HG02981 (cell line): ENCODE results near the gene CTIF.

Source experiments
- ATAC-seq: cut with Tn5 transposase; IDR thresholded peaks from one replicate; pipeline ENCODE4 v1.9.1; 2021; ENCODE audit warnings: mild to moderate bottlenecking, moderate library complexity; ENCODE audit not compliant: unreplicated experiment

CTIF gene

GRCh38 chr18:48781163-48781987 lies 242.5 kb downstream of the CTIF start:
- ATAC-seq: no peak

DNA sequence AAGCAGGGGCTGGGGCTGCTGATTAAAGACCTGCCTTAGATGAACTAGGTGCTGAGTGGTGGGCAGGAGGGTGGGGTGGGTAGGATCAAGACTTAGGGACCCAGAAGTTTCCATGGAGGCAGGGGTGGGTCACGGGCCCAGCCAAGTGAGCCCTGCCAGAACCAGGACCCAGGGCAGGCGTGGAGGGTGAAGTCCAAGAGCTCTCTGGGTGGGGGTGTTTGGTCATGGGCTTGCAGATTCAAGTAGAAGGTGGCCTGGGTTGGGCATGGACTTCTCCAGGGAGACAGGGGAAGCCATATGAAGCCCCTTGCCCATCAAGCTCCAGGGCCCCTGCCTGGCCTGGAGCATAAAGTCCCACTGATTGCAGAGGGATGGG lies 243.1 kb downstream of the CTIF start:
- no peak for ATAC-seq

DNA sequence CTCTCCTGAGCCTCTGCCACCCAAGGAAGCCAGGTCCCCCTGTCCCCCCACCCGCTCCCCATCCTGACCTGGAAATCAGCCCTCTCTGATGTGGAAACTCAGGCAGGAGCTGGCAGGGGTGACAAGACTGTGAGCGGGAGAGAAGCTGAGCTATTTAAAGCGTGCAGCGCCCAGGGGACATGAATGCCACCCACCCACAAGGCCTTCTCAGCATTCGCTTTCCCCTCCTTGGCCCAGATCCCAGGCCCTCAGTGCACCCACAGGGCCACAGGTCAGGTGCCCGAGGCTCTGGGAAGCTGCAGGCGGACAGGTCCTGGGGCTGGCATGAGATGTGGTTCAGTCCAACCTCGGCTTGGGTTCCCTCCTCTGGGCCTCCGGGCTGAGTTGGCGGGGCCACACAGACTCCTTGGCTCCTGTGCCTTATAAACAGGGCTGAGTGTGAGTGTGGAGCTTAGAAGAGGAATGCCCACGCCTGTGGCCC lies 243.6 kb downstream of the CTIF start:
- ATAC-seq: no peak

- no peak for ATAC-seq
These were observed 245.0 kb downstream of the CTIF start for GRCh38 chr18:48783616-48784520.

- ATAC-seq: no peak
These were observed 245.8 kb downstream of the CTIF start for GRCh38 chr18:48784656-48785055.

- peak; percentile 86 for ATAC-seq
These were observed 246.3 kb downstream of the CTIF start for GRCh38 chr18:48785091-48785614.

- no peak for ATAC-seq
These were observed 247.1 kb downstream of the CTIF start for GRCh38 chr18:48785736-48786454.

- ATAC-seq: no peak
These were observed 247.8 kb downstream of the CTIF start for GRCh38 chr18:48786455-48787202.

GRCh38 chr18:48787203-48788151 lies 248.6 kb downstream of the CTIF start:
- no peak for ATAC-seq

- no peak for ATAC-seq
These were observed 249.5 kb downstream of the CTIF start for GRCh38 chr18:48788373-48788772.

DNA sequence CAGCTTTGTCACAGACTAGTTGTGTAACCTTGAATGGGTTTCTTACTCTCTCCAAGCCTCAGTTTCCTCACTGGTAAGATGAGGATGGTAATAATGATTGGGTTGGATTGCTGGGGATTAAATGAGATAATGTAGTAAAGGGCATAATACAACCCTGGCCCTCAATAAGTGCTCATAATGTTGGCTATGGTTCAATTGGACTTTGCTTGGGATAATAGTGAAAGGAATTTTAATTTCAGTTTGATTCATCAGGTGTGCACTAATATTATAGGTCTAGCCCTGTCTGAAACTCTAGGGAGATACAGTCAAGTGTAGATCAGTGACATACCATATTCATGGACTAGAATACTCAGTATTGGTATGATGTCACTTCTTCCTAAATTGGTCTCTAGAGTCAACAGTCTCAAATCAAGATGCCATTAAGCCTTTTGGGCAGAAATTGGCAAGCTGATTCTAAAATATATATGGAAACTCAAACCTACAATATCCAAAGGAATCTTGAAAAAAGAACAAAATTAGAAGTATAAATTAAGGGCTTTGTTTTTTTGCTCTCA lies 250.5 kb downstream of the CTIF start:
- no peak for ATAC-seq

DNA sequence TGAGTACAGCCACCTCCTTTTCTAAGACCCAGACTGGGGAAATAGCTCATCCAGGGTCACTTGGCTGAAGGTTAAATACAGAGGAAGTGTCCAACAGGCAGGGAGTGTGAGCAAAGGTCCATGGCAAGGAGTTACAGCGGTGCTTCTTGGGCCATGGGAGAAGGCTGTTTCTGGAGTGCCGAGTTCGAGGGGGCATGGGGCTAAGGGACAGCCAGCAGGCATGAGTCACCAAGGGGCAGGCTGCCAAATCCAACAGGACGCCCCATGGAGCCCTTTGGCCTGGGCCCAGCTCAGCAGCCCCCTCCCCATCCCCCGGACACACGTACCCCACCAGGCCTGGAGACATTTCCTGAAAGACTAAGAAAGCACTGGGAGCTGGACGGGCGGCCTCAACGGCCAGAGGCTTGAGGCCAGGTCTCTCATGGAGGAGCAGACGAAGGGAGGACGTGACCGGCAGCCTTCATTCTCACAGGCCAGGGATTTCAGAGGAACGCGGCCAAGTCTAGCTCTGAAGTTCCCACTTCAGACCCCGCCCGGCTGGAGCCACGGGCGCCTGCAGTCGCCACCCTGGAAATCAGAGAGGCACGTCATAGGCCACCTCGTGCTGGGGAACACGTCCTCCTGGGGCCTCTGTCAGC lies 251.5 kb downstream of the CTIF start:
- no peak for ATAC-seq

DNA sequence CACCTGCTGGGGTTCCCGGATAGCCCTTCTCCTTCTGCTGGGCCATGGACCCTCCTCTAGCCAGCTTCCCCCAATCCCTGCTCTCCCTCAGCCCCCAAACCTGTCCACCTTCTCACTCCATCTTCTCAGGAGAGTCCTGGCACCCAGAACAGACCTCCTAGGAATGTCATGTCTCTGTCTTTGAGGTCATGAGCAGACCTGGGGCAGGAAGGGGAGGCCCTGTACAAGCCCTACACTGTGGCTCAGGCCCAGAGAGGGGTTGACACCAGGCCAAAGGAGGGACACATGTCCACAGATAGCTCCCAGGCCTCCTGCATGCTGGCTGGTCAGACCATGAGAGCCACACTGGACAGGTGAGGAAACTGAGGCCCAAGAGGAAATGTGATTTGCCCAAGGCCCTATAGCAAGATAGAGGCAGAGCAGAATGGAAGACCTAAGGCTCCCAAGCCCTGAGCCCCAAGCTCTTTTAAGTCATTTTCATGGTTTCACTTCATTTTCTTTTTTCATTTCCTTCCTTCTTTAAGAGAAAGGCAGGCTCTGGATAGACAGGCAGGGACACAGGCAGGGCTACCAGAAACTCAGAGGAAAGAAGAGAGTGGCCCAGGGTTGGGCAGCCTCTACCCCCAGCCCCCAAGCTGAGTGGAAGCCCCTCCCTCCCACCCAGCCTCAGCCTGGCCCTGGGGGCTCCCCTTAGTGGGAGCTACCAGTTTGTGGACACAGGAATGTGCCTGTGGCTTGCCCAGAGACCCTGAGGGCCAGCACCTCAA lies 252.2 kb downstream of the CTIF start:
- no peak for ATAC-seq

DNA sequence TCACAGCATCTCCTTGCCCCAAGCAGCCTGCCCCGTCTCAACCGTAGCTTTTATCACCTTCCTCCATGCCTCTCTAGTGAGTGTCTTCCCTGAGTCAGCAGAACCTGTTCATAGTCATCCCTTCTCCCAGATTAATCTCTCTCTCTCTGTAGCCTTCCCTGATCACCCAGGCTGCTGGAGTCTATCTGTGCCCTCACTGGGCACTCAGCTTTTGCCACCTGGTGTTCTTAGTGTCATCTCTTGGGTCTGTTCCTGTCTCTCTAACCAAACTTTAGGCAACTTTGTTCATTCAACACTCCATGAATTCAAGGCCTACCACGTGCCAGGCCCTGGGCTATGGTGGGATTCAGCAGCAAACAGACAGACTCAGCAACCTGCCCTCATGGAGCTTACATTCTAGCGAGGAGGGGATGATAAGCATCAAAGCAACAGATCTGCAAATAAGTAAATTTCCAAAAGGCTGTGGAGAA lies 252.8 kb downstream of the CTIF start:
- ATAC-seq: no peak

DNA sequence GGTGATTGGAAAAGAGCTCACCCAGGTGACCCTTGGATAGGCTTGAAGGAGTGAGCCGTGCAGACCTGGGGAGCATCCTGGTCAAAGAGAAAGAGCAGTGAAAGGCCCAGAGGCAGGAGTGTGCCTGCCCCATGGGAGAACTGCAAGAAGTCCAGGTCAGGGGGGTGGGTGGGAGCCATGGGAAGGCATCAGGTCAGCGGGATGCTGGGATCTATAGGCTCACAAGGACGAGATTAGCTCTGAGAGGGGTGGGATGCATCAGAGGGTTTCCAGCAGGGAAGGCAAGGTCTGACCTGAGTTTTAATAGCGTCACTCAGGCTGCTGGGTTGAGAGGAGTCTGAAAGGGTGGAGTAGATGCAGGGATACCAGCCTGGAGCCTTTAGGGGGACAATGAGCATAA lies 253.3 kb downstream of the CTIF start:
- no peak for ATAC-seq

- ATAC-seq: no peak
These were observed 254.0 kb downstream of the CTIF start for GRCh38 chr18:48792611-48793380.
